ENCODE results near the gene GRM2.

Gene GRM2

GRCh38 chr3:51679777-51680176 is 27.1 kb upstream of the GRM2 start:
- no peak for DNase-seq
- peaks cover 72% of the 10 kb centered on the region for H3K4me1 ChIP-seq (ENCODE audit: control insufficient read depth, insufficient read depth, low read length, poor library complexity, severe bottlenecking)
- no peaks in the 10 kb centered on the region for H3K9me3 ChIP-seq (ENCODE audit: control insufficient read depth, low read length)
- H3K27me3 ChIP-seq (replicated peaks; ENCODE audit: control insufficient read depth, insufficient read depth, low read length, poor library complexity, severe bottlenecking), result no peaks in the 10 kb centered on the region
- peaks cover 6% of the 10 kb centered on the region for H3K36me3 ChIP-seq (ENCODE audit: control insufficient read depth, insufficient read depth, low read length)
- no peak overlapping the region for H3K27ac ChIP-seq (ENCODE audit: insufficient read depth, low read length, poor library complexity, severe bottlenecking)
- no peak overlapping the region for H3K4me3 ChIP-seq (ENCODE audit: insufficient read depth, low read depth, low read length, poor library complexity, severe bottlenecking)

DNA sequence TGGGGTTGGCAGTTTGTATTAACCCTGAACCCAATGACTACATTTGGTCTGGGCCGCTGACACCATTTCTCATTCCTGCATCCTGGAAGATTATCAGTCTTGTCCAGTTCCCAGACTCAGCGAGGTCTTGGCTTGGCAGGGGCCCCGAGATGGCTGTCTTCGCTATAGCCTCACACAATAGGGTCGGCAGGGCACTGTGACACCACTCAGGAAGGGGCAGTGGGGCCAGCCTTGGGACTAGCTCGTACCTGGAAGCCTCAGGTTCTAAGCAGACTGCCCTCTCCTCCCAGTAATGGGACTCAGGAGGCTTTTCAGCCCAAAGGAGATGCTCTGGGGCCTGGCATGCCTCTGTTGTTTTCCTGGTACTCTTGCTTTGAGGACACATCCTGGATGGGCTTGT is 26.7 kb upstream of the GRM2 start:
- H3K27ac ChIP-seq (ENCODE audit: insufficient read depth, low read length, poor library complexity, severe bottlenecking), result no peak overlapping the region
- no peaks in the 10 kb centered on the region for H3K9me3 ChIP-seq (ENCODE audit: control insufficient read depth, low read length)
- H3K36me3 ChIP-seq (ENCODE audit: control insufficient read depth, insufficient read depth, low read length), result peaks cover 7% of the 10 kb centered on the region
- H3K27me3 ChIP-seq (replicated peaks; ENCODE audit: control insufficient read depth, insufficient read depth, low read length, poor library complexity, severe bottlenecking), result no peaks in the 10 kb centered on the region
- DNase-seq, result no peak
- H3K4me1 ChIP-seq (ENCODE audit: control insufficient read depth, insufficient read depth, low read length, poor library complexity, severe bottlenecking), result peaks cover 73% of the 10 kb centered on the region
- no peak overlapping the region for H3K4me3 ChIP-seq (ENCODE audit: insufficient read depth, low read depth, low read length, poor library complexity, severe bottlenecking)

DNA sequence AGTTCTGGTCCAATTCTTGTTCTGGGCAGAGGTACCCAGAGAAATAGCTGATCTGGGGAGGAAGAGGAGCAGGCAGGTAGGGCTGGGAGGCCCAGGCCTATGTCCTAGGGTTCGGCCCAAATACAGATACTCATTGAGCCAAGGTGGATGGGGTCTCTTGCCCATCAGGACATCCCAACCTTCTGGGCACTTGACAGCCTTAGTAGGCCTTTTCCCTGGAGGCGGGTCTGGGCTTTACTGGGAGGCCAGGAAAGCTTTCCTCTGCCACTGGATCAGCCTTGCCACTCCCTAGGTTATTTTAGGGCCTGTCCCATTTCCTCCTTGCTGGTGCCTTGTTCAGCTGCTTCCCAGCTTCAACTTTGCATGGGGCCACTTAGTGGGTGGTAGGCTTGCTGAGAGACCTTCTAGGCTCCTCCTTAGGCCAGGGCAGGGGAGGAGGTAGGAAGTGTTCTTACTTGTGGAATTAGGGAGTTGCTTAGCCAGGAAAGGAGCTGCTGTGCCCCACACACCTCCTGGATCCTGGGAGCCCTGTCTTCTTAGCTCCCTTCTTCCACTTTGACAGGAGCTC is 26.1 kb upstream of the GRM2 start:
- no peak for DNase-seq
- Histone ChIP-seq H3K4me1 (ENCODE audit: control insufficient read depth, insufficient read depth, low read length, poor library complexity, severe bottlenecking) (peaks cover 73% of the 10 kb centered on the region), H3K9me3 (ENCODE audit: control insufficient read depth, low read length) (no peaks in the 10 kb centered on the region), H3K4me3 (ENCODE audit: insufficient read depth, low read depth, low read length, poor library complexity, severe bottlenecking) (no peak overlapping the region), H3K27me3 (replicated peaks; ENCODE audit: control insufficient read depth, insufficient read depth, low read length, poor library complexity, severe bottlenecking) (no peaks in the 10 kb centered on the region), H3K36me3 (ENCODE audit: control insufficient read depth, insufficient read depth, low read length) (peaks cover 7% of the 10 kb centered on the region), H3K27ac (ENCODE audit: insufficient read depth, low read length, poor library complexity, severe bottlenecking) (peak overlapping the region; percentile 55)

DNA sequence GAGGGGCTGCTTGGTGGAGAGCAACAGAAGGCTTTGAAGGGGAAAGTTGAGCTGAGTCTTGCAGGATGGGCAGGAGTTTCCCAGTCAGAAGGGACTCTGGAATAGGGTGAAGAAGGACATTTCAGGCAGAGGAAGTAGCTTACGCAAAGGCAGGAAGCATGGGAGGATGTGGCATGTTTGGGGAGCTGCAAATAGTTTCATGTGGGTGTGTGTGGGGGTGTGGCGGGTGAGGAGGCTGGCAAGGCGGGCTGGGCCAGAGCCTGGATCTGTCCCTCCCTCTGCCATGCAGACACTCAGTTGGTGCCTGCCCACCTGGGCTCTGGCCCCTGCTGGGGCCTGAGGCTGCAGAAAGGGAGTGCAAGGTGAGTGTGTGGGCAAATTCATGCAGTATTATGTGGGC is 25.4 kb upstream of the GRM2 start:
- Histone ChIP-seq H3K27ac (ENCODE audit: insufficient read depth, low read length, poor library complexity, severe bottlenecking) (peak overlapping the region; percentile 55), H3K27me3 (replicated peaks; ENCODE audit: control insufficient read depth, insufficient read depth, low read length, poor library complexity, severe bottlenecking) (no peaks in the 10 kb centered on the region), H3K36me3 (ENCODE audit: control insufficient read depth, insufficient read depth, low read length) (peaks cover 7% of the 10 kb centered on the region), H3K4me1 (ENCODE audit: control insufficient read depth, insufficient read depth, low read length, poor library complexity, severe bottlenecking) (peaks cover 73% of the 10 kb centered on the region), H3K4me3 (ENCODE audit: insufficient read depth, low read depth, low read length, poor library complexity, severe bottlenecking) (peak overlapping the region; percentile 35), H3K9me3 (ENCODE audit: control insufficient read depth, low read length) (no peaks in the 10 kb centered on the region)
- DNase-seq, result peak; percentile 24 to 38 (median 29)

GRCh38 chr3:51682079-51682478 is 24.8 kb upstream of the GRM2 start:
- no peaks in the 10 kb centered on the region for H3K9me3 ChIP-seq (ENCODE audit: control insufficient read depth, low read length)
- H3K4me3 ChIP-seq (ENCODE audit: insufficient read depth, low read depth, low read length, poor library complexity, severe bottlenecking), result peak overlapping the region; percentile 35
- DNase-seq, result peak; percentile 55 to 68 (median 67)
- H3K4me1 ChIP-seq (ENCODE audit: control insufficient read depth, insufficient read depth, low read length, poor library complexity, severe bottlenecking), result peaks cover 80% of the 10 kb centered on the region
- H3K36me3 ChIP-seq (ENCODE audit: control insufficient read depth, insufficient read depth, low read length), result peaks cover 7% of the 10 kb centered on the region
- H3K27ac ChIP-seq (ENCODE audit: insufficient read depth, low read length, poor library complexity, severe bottlenecking), result peak overlapping the region; percentile 55
- H3K27me3 ChIP-seq (replicated peaks; ENCODE audit: control insufficient read depth, insufficient read depth, low read length, poor library complexity, severe bottlenecking), result no peaks in the 10 kb centered on the region

- H3K27ac ChIP-seq (ENCODE audit: insufficient read depth, low read length, poor library complexity, severe bottlenecking), result peak overlapping the region; percentile 55
- peaks cover 7% of the 10 kb centered on the region for H3K36me3 ChIP-seq (ENCODE audit: control insufficient read depth, insufficient read depth, low read length)
- no peak for DNase-seq
- H3K4me1 ChIP-seq (ENCODE audit: control insufficient read depth, insufficient read depth, low read length, poor library complexity, severe bottlenecking), result peaks cover 84% of the 10 kb centered on the region
- H3K4me3 ChIP-seq (ENCODE audit: insufficient read depth, low read depth, low read length, poor library complexity, severe bottlenecking), result no peak overlapping the region
- H3K9me3 ChIP-seq (ENCODE audit: control insufficient read depth, low read length), result no peaks in the 10 kb centered on the region
- no peaks in the 10 kb centered on the region for H3K27me3 ChIP-seq (replicated peaks; ENCODE audit: control insufficient read depth, insufficient read depth, low read length, poor library complexity, severe bottlenecking)
These were observed 24.3 kb upstream of the GRM2 start for GRCh38 chr3:51682526-51682925.

- no peaks in the 10 kb centered on the region for H3K27me3 ChIP-seq (replicated peaks; ENCODE audit: control insufficient read depth, insufficient read depth, low read length, poor library complexity, severe bottlenecking)
- peak overlapping the region; percentile 23 for H3K27ac ChIP-seq (ENCODE audit: insufficient read depth, low read length, poor library complexity, severe bottlenecking)
- H3K4me1 ChIP-seq (ENCODE audit: control insufficient read depth, insufficient read depth, low read length, poor library complexity, severe bottlenecking), result peaks cover 87% of the 10 kb centered on the region
- H3K36me3 ChIP-seq (ENCODE audit: control insufficient read depth, insufficient read depth, low read length), result peaks cover 7% of the 10 kb centered on the region
- no peak for DNase-seq
- H3K4me3 ChIP-seq (ENCODE audit: insufficient read depth, low read depth, low read length, poor library complexity, severe bottlenecking), result no peak overlapping the region
- H3K9me3 ChIP-seq (ENCODE audit: control insufficient read depth, low read length), result no peaks in the 10 kb centered on the region
These were observed 23.3 kb upstream of the GRM2 start for GRCh38 chr3:51683566-51683965.

DNA sequence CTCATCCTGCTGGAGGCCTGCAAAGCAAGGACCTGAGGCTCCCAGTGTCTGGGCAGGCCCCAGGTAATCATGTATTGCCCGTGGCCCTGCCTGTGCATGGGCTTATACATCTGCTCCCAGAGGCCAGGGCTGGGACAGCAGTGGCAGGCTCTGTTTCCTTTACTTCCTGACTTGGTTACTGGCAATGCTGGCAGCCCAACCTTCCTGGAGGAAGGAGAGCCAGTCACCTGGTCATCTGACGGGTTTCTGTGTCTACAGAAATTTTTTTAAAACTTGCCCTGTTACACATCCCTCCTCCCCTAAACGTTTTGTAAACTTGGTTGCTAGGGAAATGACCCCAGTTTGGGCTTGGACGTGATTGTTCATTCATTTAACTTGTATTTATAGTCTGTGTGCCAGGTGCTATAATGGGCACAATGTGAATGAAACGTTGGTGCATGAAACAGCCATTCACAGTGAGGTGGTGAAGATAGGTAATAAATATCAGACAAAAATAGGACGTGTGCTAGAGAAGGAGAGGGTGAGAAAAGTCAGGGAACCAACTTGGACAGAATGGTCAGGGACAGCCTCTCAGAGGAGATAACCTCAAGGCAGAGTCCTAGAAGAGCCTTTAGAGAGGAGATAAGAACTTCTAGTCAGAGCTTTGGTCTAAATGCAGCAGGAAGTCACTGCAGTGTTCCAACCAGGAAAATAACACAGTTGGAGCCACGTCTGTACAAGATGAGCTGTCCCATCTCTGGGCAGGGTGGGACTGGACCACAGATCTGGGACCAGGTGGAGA is 21.7 kb upstream of the GRM2 start:
- Histone ChIP-seq H3K4me3 (ENCODE audit: insufficient read depth, low read depth, low read length, poor library complexity, severe bottlenecking) (no peak overlapping the region), H3K4me1 (ENCODE audit: control insufficient read depth, insufficient read depth, low read length, poor library complexity, severe bottlenecking) (peaks cover 95% of the 10 kb centered on the region), H3K36me3 (ENCODE audit: control insufficient read depth, insufficient read depth, low read length) (peaks cover 7% of the 10 kb centered on the region), H3K27me3 (replicated peaks; ENCODE audit: control insufficient read depth, insufficient read depth, low read length, poor library complexity, severe bottlenecking) (no peaks in the 10 kb centered on the region), H3K27ac (ENCODE audit: insufficient read depth, low read length, poor library complexity, severe bottlenecking) (peak overlapping the region; percentile 80), H3K9me3 (ENCODE audit: control insufficient read depth, low read length) (no peaks in the 10 kb centered on the region)
- DNase-seq, result no peak

DNA sequence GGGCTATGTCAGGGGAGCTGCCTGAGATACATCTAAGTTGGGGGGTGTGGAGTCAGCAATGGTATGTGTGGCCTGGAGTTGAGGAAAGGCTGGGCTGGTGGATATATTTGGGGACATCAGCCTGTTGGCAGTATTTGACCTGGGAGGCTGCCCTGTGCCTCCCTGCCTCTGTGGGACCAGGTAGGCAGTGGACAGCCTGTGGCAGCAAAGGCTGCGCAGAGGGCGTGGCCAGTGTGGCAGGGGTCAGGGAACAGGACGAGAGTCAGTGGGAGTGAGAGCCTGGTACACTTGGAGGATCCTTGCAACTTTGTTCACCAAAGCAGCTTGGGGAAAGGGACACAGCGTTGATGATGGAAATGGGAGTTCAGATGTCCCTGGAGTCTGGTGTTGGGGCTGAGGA is 20.8 kb upstream of the GRM2 start:
- H3K4me1 ChIP-seq (ENCODE audit: control insufficient read depth, insufficient read depth, low read length, poor library complexity, severe bottlenecking), result peaks cover 86% of the 10 kb centered on the region
- no peak for DNase-seq
- H3K36me3 ChIP-seq (ENCODE audit: control insufficient read depth, insufficient read depth, low read length), result peaks cover 12% of the 10 kb centered on the region
- peak overlapping the region; percentile 80 for H3K27ac ChIP-seq (ENCODE audit: insufficient read depth, low read length, poor library complexity, severe bottlenecking)
- peak overlapping the region; percentile 26 for H3K4me3 ChIP-seq (ENCODE audit: insufficient read depth, low read depth, low read length, poor library complexity, severe bottlenecking)
- no peaks in the 10 kb centered on the region for H3K9me3 ChIP-seq (ENCODE audit: control insufficient read depth, low read length)
- no peaks in the 10 kb centered on the region for H3K27me3 ChIP-seq (replicated peaks; ENCODE audit: control insufficient read depth, insufficient read depth, low read length, poor library complexity, severe bottlenecking)

GRCh38 chr3:51686512-51687215 is 20.2 kb upstream of the GRM2 start:
- H3K4me3 ChIP-seq (ENCODE audit: insufficient read depth, low read depth, low read length, poor library complexity, severe bottlenecking), result peak overlapping the region; percentile 26
- H3K27ac ChIP-seq (ENCODE audit: insufficient read depth, low read length, poor library complexity, severe bottlenecking), result peak overlapping the region; percentile 80
- DNase-seq, result peak; percentile 81 to 85 (median 82)
- H3K4me1 ChIP-seq (ENCODE audit: control insufficient read depth, insufficient read depth, low read length, poor library complexity, severe bottlenecking), result peaks cover 80% of the 10 kb centered on the region
- H3K27me3 ChIP-seq (replicated peaks; ENCODE audit: control insufficient read depth, insufficient read depth, low read length, poor library complexity, severe bottlenecking), result no peaks in the 10 kb centered on the region
- peaks cover 17% of the 10 kb centered on the region for H3K36me3 ChIP-seq (ENCODE audit: control insufficient read depth, insufficient read depth, low read length)
- no peaks in the 10 kb centered on the region for H3K9me3 ChIP-seq (ENCODE audit: control insufficient read depth, low read length)
